NCI-H128 (cell line): ENCODE measurements around the gene FGD4.

Source experiments
- DNase-seq: peaks from one replicate; lab custom pipeline; 2025; ENCODE audit not compliant: unreplicated experiment; lab: John Stamatoyannopoulos, UW

Gene FGD4

GRCh38 chr12:32399370-32400113, at the start of gene FGD4:
FGD4 (plus strand) TSS chr12:32399558.
- peak; percentile 84 for DNase-seq

DNA sequence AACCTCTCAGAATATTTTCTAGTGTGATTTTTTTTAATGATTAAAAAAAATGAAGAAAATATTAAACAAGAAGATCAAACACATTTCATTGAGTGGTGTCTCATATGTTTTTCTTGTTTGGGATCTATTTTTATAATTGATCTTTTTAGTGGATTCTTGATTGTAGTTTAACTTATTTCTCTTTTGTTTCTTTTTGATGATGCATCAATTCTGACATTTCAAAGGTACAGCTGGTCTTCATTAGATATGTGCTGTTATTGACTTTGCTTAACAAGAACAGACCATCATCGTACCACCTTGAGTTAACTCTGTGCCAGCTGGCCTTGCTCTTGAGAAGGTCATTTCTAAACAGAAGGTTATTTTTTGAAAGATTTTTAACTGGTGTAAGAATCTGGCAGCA, 45.8 kb upstream of the FGD4 start:
- no peak for DNase-seq

DNA sequence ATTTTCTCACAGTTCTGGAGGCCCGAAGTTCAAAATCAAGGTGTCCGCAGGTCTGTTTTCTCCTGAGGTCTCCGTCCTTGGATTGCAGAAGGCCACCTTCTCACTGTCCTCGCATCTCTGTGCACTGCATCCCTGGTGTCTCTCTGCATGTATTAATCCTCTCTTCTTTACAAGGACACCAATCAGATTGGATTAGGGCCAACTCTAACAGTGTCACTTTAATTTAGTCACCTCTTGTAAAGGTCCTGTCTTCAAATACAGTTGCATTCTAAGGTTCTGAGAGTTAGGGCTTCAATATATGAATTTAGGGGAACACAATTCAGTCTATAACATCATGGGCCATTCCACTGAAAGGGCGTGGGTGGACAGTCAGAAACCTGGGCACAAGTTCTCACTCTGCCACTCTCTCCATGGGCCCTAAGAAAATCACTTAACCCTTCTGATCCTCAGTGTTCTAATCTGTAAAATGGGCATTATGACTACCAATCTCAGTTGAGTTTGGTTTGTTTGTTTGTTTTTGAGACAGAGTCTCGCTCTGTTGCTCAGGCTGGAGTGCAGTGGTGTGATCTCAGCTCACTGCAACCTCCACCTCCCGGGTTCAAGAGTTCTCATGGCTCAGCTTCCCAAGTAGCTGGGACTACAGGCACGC, 41.6 kb upstream of the FGD4 start:
- no peak for DNase-seq

DNA sequence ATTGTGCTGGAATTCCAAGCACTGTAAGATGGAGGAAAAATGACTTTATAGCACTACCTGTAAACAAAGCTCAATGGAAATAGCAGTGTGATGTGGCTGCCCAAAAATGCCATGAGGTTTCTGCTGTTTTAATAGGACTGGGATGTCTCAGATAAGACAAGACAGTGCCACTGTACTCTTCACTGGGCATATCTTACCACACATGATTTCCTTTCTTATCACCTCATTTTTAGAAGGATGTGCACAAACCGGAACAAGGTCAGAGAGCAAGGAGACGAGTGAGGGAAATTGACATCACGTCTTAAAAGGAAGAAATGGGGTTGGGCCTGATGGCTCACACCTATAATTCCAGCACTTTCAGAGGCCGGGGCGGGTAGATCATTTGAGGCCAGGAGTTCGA, 38.4 kb upstream of the FGD4 start:
- DNase-seq: no peak

GRCh38 chr12:32362892-32363291, 36.5 kb upstream of the FGD4 start:
- no peak for DNase-seq

- peak; percentile 56 for DNase-seq
Measured at GRCh38 chr12:32365473-32366064, 33.8 kb upstream of the FGD4 start.

GRCh38 chr12:32366714-32367113, 32.6 kb upstream of the FGD4 start:
- no peak for DNase-seq

- DNase-seq: no peak
Measured at GRCh38 chr12:32367381-32367780, 32.0 kb upstream of the FGD4 start.

GRCh38 chr12:32369202-32369601, 30.2 kb upstream of the FGD4 start:
- DNase-seq: no peak

- DNase-seq: no peak
Measured at GRCh38 chr12:32377344-32378055, 21.9 kb upstream of the FGD4 start.

DNA sequence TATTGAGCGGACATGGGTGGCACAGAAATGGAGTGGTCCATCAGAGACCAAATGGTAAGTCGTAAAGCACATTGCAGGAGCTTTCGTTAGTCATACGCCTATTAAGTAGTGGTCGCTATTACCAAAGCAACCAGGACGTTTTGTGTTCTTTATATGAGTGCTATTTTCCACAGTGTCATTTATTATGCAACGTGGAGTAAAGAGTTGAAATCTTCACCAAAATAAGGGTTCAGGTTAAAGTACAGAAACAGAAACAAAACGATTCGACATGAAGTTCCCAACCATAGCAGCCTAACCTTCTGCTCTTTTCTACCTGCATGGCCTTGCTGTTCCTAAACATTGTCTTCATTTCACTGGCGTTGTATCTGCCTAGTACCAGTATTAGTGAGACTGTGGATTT, 20.1 kb upstream of the FGD4 start:
- DNase-seq: no peak

GRCh38 chr12:32379667-32380066, 19.7 kb upstream of the FGD4 start:
- no peak for DNase-seq

DNA sequence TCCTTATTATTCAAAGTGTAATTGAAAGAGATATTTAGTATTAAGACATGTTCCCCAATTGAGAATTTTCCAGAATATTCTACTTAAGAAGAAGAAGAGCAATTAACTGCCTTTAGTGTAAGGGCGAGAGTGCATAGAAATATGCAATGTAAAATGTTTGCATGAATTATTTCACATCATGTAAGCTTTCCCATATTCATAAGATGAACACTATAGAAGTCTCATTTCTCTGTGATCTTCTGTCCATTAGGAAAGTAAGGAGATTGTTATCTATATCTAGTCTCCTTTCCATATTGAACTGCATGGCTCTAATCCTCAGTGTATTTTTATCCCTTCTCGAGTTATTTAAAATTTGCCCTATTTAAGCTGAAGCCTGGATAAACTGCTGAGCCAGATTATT, 17.1 kb upstream of the FGD4 start:
- DNase-seq: no peak

DNA sequence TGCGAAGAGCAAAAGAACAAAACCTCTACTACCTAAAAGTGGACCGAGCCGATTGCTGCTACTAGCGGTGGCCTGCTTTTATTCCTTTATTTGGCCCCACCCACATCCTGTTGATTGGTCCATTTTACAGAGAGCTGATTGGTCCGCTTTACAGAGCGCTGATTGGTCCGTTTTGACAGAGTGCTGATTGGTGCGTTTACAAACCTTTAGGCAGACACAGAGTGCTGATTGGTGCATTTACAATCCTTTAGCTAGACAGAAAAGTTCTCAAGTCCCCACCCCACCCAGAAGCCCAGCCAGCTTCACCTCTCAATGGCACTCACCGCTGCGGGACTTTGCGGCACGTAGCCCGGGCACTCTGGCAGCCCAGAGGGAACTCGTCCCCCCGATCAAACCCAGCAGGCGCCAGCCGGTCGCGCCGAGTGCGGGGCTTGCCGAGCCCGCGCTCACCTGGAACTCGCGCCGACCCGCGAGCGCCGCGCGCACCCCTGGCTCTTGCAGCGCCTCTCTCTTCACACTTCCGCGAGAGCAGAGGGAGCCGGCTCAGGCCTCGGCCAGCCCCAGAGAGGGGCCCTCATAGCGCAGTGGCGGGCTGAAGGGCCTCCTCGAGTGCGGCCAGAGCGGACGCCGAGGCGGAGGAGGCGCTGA, 8.7 kb upstream of the FGD4 start:
- no peak for DNase-seq

- no peak for DNase-seq
Measured at GRCh38 chr12:32395026-32395425, 4.3 kb upstream of the FGD4 start.

DNA sequence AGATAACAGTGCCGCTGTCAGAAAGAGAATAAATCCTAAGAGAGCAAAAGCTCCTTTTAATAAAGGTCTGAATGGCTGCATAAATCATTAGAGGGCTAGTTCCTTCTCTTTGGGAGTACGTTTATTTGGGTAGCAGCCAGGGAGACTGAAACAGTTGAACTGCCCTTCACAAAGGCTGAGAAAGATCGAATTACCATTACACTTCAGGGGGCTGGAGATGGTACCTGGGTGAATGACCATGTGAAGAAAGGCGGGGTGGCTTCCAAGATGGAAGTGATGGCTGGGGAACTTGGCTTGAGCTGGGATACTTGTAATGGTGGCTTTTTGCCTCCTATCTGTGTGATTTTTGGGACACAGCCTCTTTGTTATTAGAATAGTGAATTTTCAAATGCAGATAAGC, 1.7 kb upstream of the FGD4 start:
- DNase-seq: peak; percentile 57

DNA sequence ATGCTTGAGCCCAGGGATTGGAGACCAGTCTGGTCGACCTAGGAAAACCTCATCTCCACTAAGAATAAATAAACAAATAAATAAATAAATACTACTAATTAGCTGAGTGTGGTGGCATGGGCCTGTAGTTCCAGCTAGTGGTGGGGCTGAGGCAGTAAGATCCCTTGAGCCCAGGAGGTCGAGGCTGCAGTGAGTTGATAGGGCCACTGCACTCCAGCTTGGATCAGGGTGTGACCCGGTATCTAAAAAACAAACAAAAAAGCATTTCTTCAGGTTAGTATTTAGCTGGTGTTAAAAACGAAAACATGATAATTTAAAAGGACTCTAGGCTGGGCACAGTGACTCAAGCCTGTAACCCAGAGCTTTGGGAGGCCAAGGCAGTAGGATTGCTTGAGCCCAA, 1.2 kb upstream of the FGD4 start:
- DNase-seq: no peak

- no peak for DNase-seq
Measured at GRCh38 chr12:32398816-32399369, 465 bp upstream of the FGD4 start.

- no peak for DNase-seq
Measured at GRCh38 chr12:32400114-32400672, 835 bp downstream of the FGD4 start.

DNA sequence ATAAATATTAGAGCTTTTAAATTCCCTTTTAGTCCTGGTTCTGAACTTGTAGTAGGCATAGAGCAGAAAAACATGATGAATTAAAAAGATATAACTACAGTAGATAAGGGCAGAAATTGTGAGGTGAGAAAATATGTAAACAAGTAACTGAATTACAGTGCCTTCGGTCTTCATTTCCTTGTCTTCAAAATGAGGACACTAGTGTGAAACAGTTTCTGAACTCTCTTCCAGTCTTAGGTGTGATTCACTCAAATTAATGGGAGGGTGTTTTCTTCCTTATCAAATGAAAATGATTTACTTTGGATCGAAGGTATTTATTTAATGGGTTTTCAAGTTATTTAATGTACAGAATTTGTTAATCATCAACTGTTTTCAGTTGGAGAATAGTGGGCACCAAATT, 1.5 kb downstream of the FGD4 start:
- DNase-seq: no peak

DNA sequence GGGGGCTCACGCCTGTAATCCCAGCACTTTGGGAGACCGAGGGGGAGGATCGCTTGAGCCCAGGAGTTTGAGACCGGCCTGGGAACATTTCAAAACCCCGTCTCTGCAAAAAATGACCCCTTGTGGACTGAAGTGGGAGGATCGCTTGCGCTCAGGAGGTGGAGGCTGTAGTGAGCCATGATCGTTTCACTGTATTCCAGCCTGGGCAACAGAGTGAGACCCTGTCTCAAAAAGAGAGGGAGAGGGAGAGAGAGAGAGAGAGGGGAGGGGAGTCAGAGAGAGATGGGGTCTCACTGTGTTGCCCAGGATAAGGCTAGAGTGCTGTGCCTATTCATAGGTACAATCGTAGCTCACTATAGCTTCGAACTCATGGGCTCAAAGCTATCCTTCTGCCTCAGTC, 2.8 kb downstream of the FGD4 start:
- DNase-seq: no peak
